G401.6 (cell line): ENCODE results near the gene ARMC9.

Experiments used
- FAIRE-seq: peaks from 2 replicates; lab custom pipeline; 2012; peaks lifted over from hg19 to GRCh38; lab: Jason Lieb, UNC

Gene ARMC9

GRCh38 chr2:231386446-231386845, 188.0 kb downstream of the ARMC9 start:
- FAIRE-seq = no peak

GRCh38 chr2:231387904-231388724, 189.7 kb downstream of the ARMC9 start:
- FAIRE-seq = no peak

- FAIRE-seq = no peak
Measured at GRCh38 chr2:231388725-231389346, 190.4 kb downstream of the ARMC9 start.

GRCh38 chr2:231390667-231391066, 192.2 kb downstream of the ARMC9 start:
- FAIRE-seq = no peak

- FAIRE-seq = no peak
Measured at GRCh38 chr2:231391981-231392380, 193.6 kb downstream of the ARMC9 start.

GRCh38 chr2:231392431-231393148, 194.2 kb downstream of the ARMC9 start:
- no peak for FAIRE-seq

- no peak for FAIRE-seq
Measured at GRCh38 chr2:231393149-231394131, 195.0 kb downstream of the ARMC9 start.

GRCh38 chr2:231394211-231395141, 196.0 kb downstream of the ARMC9 start:
- no peak for FAIRE-seq

GRCh38 chr2:231395188-231396057, 197.0 kb downstream of the ARMC9 start, which contains the start of gene B3GNT7:
Gene B3GNT7, plus strand, starts transcription at chr2:231395710. Its CDS starts 94 bp downstream, at chr2:231395804.
- FAIRE-seq = no peak

GRCh38 chr2:231396058-231396821, 197.8 kb downstream of the ARMC9 start:
- no peak for FAIRE-seq

- no peak for FAIRE-seq
Measured at GRCh38 chr2:231397011-231397927, 198.8 kb downstream of the ARMC9 start.

- no peak for FAIRE-seq
Measured at GRCh38 chr2:231397928-231398294, 199.5 kb downstream of the ARMC9 start.

- FAIRE-seq = no peak
Measured at GRCh38 chr2:231398585-231398984, 200.2 kb downstream of the ARMC9 start.

GRCh38 chr2:231399046-231399852, 200.8 kb downstream of the ARMC9 start:
- FAIRE-seq = no peak

- FAIRE-seq = no peak
Measured at GRCh38 chr2:231399853-231400680, 201.6 kb downstream of the ARMC9 start.

GRCh38 chr2:231400681-231401080, 202.2 kb downstream of the ARMC9 start:
- peak; percentile 21 for FAIRE-seq
